Stomach (tissue), 4 donors: ENCODE data around the gene MEPE.

ENCODE experiments used
- POLR2AphosphoS5 ChIP-seq, 3 donors: sonication (generic); formaldehyde crosslinking; IDR thresholded peaks; one replicate each; pipeline ENCODE4 v1.6.1; 2016; ENCODE audit warnings: antibody characterized with exemption in 3 of 3
- TF ChIP-seq, protein P1 (sequence below), 7 experiments: fragments of 450-650 bp in 4 of 7; fragments of 200-600 bp in 3 of 7; sonication (generic) in 3 of 7; IDR thresholded peaks; one replicate each; pipeline ENCODE4 v1.5.1; 2016 to 2019; ENCODE audit warnings: antibody characterized with exemption in 7 of 7, control low read depth in 2 of 7, mild to moderate bottlenecking in 1 of 7

DNA sequence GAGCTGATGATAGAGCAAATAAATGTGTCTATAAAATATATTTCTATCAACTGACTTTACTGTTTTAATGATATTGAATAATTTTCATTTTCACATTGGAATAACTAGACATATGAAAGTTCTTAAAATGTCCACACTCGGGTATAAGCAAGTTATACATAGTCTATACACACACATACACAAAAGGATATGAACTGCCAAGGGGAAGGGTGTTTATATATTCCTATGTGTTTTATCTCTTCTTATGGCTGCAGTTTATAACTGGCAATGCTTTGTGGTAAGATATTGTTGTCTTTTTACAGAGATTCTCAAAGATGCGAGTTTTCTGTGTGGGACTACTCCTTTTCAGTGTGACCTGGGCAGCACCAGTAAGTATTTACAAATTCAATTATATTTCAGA, 1.6 kb downstream of the MEPE start:
- TF ChIP-seq, protein P1, sequence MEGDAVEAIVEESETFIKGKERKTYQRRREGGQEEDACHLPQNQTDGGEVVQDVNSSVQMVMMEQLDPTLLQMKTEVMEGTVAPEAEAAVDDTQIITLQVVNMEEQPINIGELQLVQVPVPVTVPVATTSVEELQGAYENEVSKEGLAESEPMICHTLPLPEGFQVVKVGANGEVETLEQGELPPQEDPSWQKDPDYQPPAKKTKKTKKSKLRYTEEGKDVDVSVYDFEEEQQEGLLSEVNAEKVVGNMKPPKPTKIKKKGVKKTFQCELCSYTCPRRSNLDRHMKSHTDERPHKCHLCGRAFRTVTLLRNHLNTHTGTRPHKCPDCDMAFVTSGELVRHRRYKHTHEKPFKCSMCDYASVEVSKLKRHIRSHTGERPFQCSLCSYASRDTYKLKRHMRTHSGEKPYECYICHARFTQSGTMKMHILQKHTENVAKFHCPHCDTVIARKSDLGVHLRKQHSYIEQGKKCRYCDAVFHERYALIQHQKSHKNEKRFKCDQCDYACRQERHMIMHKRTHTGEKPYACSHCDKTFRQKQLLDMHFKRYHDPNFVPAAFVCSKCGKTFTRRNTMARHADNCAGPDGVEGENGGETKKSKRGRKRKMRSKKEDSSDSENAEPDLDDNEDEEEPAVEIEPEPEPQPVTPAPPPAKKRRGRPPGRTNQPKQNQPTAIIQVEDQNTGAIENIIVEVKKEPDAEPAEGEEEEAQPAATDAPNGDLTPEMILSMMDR (IDR thresholded peaks at IDR 0.05) = no peak
- no peak for TF ChIP-seq POLR2AphosphoS5 (IDR thresholded peaks at IDR 0.05)
